GM23338 (cell line): ENCODE data around the gene PPP1R9A.

ENCODE experiments used
- POLR2AphosphoS5 ChIP-seq: IDR thresholded peaks from 2 replicates; pipeline ENCODE4 v1.6.1; 2016; ENCODE audit warnings: antibody characterized with exemption, low read depth
- TF ChIP-seq, protein P1 (sequence below), 2 experiments: fragments of 200-600 bp in 1 of 2; sonication (generic) in 1 of 2; conservative IDR thresholded peaks; 2 replicates each; pipeline versions ENCODE4 v1.5.1 to v1.6.1; 2016 to 2017; ENCODE audit warnings: antibody characterized with exemption in 2 of 2, low read depth in 2 of 2, mild to moderate bottlenecking in 2 of 2, moderate library complexity in 1 of 2

- no peak for TF ChIP-seq POLR2AphosphoS5
- TF ChIP-seq, protein P1, sequence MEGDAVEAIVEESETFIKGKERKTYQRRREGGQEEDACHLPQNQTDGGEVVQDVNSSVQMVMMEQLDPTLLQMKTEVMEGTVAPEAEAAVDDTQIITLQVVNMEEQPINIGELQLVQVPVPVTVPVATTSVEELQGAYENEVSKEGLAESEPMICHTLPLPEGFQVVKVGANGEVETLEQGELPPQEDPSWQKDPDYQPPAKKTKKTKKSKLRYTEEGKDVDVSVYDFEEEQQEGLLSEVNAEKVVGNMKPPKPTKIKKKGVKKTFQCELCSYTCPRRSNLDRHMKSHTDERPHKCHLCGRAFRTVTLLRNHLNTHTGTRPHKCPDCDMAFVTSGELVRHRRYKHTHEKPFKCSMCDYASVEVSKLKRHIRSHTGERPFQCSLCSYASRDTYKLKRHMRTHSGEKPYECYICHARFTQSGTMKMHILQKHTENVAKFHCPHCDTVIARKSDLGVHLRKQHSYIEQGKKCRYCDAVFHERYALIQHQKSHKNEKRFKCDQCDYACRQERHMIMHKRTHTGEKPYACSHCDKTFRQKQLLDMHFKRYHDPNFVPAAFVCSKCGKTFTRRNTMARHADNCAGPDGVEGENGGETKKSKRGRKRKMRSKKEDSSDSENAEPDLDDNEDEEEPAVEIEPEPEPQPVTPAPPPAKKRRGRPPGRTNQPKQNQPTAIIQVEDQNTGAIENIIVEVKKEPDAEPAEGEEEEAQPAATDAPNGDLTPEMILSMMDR (conservative IDR thresholded peaks at IDR 0.05; ENCODE audit: low read depth in 2 of 2), result no peak
These were observed 48.4 kb downstream of the PPP1R9A start for GRCh38 chr7:94955807-94956206.
